Inflammatory macrophage treated with lipopolysaccharide for 4 hours (primary cell): ENCODE data around the gene SAPCD2.
"Not testable (repeated sequence)": the region's sequence is repeated elsewhere in the genome, so short reads cannot be mapped to it uniquely, and the experiment has no call there.

Experiments used
- DNase-seq: peaks from one replicate; pipeline ENCODE4 v3.0.0-alpha.2; 2020

SAPCD2 gene

DNA sequence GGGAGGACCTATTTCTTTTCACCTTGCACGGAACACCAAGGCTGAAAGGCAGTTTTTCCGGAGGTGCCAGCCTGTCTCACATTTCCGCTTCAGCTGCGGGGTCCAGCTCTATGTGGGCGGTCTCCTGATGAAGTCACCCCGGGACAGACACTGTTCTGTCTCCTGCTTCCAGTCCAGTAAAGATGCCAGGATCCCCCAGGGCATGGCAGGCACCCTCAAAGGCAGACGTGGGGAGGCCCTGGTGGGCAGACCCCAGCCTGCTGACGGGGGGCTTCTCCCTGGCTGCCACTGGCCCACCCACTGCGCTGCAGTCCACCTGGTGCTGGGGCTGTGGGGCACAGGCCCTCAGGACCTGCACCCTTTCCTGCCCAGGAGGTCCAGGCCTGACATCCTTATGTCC is 7.6 kb downstream of the SAPCD2 start:
- not testable (repeated sequence) for DNase-seq

DNA sequence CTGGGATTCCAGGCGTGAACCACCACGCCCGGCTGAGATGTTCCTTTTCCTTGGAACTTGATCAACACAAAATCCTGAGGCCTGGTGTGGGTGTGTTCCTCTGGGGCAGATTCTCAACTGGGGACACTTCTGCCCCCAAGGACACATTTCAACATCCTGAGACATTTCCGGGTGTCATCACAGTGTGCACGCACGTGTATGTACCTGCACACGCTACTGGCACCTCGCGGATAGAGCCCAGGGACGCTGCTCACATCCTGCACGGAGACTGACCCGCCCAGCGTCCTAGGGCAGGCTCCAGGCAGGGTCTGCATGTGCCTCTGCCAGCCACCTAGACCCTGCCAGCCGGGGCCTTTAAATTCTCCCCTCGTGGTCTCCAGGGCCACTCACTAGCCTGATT is 8.0 kb downstream of the SAPCD2 start:
- no peak for DNase-seq

DNA sequence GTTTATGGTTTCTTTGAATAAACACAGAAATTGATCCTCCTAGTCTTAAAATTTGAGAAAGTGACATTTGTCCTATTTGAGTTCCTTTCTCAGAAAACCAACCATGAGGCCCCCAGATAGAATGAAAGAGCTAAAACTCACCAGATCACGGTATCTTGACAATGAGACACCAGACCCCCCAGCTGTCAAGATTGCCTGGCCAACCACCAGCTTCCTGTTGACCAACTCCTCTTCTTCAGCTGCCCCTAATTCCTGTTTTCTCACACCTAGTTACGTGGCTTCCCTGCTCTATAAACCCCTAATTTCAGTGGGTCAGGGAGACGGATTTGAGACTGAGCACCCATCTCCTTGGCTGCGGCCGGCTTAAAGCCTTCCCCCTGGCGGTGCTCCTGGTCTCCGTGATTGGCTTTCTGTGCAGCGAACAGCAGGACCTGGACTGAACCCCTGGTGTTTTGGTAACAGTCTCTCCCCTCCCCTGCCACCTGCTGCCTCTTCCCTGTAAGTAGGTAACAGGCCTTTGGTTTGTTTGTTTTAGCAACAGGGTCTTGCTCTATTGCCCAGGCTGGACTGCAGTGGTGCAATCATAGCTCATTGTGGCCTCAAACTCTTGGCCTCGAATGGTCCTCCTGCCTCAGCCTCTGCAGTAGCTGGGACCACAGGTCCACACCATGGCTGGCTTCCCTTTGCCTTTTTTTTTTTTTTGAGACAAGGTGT is 11.7 kb downstream of the SAPCD2 start:
- no peak for DNase-seq

DNA sequence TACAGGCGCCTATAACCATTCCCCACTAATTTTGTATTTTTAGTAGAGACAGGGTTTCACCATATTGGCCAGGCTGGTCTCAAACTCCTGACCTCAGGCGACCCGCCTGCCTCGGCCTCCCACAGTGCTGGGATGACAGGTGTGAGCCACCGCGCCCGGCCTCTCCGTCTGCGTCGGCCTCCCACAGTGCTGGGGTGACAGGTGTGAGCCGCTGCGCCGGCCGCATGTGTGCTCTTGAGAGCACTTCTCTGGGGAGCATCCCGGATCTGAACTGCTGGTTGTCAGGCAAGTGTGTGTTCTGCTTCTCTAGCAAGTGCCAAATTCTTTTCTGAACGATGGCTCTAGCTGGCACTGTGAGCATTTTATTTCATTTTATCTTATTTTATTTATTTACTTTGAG is 12.8 kb downstream of the SAPCD2 start:
- DNase-seq: no peak

DNA sequence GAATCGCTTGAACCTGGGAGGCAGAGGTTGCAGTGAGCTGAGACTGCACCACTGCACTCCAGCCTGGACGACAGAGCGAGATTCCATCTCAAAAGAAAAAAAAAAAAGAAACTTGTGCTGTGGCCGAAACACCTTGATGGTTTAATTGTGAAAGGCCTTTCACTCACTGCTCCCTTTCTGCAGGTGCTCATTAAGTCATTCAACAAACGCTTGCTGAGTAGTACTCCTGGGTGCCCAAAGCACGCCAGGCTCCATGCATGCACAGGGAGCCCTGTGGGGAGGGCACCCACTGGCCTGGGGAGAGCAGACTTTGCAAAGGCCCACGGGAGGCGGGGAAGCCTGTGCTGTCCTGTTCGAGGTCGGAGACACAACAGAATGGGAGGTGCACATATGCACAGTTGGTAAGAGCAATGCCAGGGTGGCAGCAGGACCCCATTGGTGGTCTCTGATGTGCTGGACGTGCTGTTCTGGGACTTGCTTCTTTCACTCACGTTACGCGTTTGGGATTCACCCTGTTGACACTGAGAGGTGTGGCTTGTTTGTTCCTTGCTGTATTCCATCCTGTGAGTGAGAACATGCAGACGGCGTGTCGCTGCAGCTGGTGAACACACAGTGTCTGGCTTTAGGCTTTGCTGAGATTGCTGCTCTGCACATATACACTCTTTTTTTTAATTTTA is 13.5 kb downstream of the SAPCD2 start:
- DNase-seq: no peak

DNA sequence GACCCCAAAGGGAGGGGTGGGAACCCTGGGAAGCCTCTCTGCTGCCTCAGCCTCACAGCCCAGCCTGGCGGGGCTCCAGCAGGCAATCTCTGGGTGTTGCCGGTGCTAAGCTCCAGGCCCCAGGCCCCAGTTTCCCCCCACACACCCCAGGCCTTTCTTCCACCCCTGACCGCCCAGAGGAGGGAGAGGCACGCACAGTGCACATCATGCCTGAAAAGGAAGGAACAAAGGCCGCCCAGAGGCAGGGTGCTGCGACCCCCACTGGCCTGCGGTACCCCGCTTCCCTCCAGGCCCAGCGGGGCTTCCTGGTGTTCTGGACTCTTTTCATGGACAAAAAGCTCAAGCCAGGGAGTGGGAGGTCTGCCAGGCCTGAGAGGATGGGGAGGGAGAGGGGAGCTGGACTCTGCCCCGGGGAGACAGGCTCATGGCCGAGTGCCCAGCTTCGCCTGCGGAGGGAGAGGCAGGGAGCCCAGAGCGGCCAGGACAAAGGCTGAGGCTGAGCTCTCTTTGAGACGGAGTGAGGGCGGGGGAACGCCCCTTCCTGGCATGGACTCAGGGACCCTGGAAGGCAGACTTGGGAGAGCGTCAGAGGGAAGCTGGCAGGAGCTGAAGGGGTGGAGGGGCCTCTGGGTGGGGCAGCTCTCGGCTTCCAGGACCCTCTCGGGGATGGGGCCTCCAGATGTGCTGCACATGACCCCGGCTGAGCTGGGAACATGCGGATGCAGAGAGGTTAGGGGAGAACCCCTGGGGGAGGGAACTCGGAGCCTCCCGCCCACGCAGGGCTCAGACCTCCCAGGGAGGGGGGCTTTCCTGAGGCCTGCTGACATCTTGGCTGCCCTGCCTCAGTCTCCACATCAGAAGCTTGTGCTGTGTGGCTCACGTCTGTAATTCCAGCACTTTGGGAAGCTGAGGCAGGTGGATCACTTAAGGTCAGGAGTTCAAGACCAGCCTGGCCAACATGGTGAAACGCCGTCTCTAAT is 14.7 kb downstream of the SAPCD2 start:
- DNase-seq: no peak

DNA sequence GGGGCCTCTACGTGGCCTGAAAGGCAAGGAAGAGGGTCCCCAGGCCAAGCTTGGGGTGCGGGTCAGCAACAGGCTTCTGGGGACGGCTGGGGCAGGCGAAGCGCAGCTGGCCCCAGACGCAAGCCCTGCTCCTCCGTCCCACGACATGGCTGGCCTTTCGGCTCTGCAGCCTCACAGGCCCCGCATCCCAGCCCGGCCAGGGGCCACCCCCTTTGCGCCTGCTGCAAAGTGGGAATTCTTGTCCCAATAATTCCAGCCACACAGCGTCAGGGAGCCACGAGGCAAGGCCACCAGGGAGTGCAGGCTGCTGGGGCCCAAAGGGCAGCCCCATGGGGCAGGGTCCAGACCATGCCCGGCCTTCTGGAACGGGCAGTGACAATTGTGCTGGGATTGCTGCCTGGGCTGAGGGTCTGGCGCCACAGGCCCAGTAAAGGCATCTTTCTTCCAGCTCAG is 15.4 kb downstream of the SAPCD2 start:
- no peak for DNase-seq

DNA sequence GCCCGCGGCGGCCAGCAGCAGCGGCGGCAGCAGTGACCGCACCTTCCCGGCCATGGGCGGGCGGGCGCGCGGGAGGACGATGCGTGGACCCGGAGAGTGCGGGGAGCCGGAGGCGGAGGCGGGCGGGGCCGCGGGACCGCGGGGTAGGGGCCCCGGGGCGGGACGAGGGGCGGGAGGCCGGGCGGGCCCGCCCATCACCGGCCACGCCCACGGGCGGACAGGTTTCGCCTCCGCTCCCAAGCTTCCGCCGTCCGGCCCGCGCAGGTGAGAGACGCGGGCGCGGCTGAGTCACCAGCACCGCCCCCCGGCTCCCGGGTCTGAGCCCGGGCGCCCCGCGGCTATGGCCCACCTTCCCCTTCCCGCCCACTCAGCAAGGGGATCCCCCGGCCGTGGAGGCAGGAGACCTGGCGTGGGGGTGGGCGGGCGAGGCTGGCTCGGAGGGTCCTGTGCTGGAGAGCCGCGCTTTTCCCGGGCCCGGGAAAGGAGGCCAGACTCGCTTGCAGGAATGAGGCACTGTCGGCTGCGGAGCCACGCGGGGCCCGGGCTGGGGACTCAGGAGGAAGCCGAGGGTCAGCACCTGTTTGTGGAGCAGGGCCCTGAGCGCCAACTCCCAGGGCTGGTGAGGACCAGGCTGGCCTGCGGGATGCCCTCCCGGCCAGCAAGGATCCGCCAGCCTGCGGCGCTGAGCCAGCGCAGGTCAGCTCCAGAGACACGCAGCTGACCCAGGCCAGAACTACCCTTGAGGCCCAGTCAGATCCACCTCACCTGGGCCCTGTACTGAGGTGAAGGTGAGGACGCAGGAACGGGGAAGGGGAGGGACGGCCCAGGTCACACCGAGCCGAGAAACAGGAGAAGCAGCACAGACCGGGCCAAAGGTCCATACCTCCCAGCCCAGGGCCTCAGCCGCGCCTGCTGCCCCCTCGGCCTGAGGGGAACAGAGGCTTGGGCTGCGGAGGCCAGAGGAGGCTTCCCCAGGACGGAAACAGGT is 16.1 kb downstream of the SAPCD2 start, which contains the start of gene ENTPD2:
ENTPD2 (minus strand) TSS at position 118 of the 988 bp plus-strand sequence; CDS start at position 54, 64 bp downstream.
- DNase-seq: no peak

DNA sequence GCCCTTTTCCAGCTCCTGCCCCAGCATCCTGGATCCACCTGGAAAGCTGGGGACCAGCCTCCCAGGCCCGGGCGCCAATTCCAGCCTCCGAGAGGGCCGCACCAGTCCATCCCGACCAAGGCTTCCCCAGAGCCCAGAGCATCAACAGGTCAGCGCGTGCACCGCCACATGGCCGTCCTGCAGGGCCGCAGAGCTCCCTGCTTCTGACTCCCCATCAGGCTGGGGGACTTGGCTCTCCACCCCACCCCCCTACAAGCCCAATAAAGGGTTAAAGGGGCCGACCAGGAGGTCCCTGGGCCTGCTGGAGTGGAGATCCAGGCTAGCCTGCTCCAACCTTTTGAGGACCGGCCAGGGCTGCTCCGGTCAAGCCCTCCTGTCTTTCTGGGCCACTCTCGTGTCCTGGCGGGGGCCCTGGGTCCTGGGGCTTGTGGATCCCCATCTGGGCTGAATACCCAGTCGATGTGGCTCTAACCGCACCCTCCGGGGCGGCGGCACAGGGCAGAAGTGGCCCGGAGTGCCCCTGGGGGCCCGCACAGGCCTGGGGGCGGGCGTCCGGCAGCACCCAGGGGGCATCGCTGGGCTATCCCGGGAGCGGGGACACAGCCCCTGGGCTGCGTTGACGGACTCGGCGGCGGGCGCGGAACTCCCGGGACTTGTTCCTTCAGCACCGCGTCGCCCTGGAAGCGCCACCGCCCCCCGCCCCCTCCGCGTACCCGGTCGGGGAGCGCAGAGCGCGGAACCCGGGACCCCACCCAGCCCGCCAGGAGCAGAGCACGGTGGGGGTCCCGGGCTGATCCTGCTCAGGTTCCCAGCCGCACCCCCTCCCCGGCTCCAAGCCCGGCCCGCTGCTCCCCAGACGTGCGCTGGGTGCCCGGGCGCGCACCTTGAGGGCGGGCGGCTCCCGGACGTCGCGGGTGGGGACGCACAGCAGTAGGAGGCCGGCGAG is 17.1 kb downstream of the SAPCD2 start:
- DNase-seq: no peak

DNA sequence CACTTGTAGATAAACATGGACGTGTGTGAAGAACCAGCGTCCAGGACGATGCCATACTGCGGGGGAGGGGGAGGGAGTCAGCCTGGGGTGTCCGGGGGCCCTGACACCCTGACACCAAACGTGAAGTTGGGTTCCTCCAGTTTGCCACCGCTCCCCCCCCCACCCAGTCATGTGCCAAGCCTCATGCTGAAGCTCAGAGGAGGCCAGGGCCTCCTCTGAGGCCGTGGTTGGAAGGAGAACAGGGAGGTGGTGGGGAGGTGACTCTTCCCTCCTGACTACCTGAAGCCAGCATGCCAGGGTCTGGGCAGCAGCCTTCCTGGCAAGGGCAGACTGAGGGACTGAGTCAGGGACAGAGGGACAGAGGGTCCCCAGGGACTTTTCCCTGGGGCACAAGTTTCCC is 18.1 kb downstream of the SAPCD2 start:
- DNase-seq: no peak

DNA sequence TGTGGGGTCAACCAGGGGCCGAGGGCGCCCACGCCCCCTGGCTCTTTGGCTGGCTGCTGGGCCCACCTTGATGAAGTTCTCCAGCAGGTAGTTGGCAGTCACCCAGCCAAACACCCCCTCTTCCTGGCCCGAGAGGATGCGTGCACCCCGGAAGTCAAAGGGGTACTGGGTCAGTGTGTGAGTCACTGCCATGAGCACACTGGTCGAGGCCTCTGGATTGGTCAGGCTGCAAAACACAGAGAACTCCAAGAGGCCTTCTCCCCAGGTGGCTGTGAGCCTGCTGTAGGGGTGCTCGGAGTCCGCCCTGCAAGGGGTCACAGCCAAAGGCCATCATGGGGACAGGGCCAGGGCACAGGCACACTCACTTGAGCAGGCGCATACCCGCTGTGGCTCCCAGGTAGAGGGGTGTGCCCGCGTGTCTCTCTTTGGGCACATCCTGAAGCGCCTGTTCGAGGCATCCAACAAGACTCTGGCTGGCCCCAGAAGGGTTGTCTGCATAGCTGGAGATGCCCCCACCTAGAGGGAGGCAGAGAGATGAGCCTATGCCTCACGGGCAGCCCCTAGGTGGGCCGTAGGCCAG is 19.1 kb downstream of the SAPCD2 start:
- DNase-seq: no peak

DNA sequence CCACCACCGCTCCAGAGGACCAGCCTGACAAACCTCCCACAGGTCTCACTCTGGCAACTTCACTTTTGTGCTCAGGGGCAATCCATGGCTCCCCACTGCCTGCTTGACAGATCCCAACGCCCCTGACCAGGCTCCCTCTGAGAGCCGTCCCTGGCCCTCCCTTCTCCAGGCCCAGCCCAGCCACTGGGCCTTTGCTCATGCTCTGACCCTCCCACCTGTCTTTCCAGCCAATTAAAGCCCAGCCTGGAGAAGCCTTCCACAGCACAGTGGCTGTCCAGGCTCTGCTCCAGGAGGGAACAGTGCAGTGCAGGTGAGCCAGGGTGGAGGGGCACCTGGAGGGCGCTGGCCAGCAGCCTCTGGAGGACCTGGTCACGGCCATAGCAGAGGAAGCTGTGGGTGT is 19.8 kb downstream of the SAPCD2 start:
- no peak for DNase-seq

DNA sequence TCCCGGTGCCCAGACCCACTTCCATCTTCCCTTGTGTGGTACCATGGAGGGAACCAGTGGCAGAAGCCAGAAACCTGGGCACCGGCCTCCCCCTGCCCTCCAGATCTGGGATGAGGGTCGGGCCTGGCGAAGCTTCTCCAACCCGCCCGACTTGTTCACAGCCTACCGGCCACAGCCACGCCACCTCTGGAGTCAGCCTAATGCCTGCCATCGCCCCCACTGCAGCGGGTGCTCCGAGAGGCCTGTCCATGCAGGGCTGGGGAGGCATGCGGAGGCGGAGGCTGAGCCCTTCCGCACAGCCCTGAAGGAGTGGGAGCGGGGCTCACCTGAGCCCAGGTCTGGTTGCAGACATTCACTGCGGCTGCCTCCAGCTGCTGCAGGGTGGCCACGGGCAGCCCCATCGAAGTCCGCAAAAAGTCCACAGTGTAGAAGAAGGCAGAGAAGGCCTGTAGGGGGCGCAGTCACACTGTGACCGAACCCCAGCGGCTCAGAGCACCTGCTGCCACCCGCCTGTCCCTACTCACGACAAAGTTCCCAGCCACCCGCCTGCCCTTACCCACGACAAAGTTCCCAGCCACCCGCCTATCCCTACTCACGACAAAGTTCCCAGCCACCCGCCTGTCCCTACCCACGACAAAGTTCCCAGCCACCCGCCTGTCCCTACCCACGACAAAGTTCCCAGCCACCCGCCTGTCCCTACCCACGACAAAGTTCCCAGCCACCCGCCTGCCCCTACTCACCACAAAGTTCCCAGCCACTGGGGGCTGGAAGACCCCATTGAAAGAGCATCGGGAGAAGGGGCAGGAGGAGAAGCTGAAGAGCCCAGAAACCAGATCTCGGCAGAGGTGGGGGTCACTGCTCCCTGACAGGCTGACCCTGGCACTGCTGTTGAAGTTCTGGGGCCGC is 20.6 kb downstream of the SAPCD2 start:
- peak; percentile 38 for DNase-seq

DNA sequence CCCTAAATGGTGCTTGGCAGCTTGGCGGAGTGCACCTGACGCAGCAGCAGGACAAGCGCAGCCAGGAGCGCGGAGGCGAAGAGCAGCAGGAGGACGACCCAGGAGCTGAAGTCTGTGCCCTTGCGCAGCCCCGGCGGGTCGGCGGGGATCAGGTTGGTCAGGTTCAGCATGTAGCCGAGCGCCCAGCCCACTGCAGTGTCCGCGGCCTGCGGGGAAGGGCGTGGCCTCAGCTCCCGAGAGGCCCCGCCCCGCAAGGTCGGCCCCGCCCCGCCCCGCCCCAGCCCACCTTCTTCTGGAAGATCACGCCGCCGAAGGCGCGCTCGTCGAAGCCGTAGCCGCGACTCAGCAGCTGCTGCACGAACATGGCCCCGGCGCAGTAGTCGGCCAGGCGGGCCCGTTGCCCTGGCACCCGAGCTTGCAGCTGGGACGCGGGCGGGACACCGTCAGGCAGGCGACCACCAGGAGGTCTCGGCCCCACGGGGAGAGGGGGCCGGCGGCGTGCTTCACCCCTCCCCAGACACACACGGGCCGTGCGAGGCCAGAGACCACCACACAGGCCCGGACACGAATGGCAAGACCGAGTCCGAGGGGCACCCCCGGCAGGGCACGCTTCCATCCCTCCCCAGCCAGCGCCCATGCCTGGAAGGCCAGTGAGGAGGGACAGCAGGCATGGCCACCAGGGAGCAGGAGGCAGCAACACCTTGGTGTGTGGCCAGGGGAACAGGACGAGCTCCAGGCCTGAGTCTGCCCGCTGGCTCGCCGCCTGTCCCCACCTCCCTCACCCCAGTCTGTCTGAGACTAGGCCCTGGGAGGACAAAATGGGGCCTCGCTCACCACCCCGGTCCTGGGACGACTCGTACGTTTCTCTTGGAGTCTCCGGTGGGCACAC is 21.5 kb downstream of the SAPCD2 start:
- DNase-seq: no peak

DNA sequence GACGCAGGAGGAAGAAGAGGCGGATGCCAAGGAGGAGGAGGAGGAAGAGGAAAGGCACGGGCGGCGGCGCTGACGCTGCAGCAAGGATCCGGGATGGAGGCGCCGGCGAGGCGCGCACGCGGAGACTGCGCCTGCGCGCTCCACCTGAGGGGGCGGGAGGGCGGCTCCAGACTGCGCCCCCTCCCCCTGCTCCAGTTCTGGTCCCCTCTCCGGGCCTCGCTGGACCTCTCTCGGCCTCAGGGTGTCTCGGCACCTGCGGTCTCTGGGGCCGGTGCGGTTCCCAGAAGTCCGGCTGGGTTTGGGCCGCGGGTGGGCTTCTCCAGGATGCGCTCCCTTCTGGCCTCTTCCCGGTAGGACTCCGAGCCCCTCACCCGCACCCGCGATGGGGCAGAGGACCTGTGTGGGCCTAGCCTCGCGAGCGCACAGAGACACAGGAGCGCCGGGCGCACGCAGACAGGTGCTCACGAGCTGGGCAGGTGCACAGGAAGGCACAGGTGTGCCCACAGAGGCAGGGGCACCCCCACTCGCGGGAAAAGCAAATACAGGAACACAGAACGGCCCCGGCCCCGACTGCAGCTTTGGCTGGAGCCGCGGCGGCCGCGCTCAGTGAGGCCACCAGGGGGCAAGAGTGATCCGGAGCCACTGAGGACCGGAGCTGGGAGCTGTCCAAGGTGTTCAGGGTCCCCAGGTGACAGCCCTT is 24.1 kb downstream of the SAPCD2 start, which contains the start of gene NPDC1:
NPDC1 (minus strand) TSS at position 90 of the 700 bp plus-strand sequence. CDS start 188 bp downstream, outside the sequence.
- DNase-seq: peak; percentile 63

DNA sequence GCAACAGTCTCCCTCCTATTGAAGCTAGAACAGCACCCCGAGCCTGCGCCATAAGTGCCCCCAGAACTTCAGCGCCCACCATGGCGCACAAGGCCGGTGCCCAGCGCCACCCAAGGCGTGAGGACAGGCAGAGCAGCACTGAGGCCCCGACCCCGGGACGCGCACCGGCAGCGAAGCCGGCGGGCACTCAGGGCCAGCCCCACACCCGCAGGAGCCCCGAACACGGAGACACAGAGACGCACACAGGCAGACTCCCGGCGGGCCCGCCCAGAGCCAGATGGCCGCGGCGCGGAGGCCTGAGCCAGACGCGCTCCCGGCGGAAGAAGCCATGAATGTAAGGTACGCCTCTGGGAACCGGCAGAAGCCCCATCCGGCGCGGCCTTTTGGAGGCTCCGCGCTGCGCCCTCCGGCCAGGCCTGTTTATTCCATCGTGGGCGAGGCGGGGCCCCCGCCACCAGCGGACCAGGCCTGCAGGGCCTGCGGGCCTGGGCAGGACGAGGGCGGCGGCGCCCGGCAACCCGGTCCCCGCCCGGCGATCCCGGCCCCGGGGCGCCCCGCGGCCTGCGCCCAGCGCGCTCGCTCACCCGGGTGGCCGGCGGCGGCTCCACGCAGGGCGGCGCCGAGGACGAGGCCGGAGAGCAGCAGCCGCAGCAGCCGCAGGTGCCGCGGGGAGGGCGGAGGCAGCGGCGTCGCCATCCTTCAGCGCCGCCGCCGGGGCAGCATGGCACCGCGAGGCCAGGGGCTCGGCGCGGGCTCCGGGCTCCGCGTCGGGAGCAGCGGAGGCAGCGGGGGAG is 24.9 kb downstream of the SAPCD2 start:
- DNase-seq: no peak
